ENCODE measurements around the gene MUSTN1.

MUSTN1 gene

DNA sequence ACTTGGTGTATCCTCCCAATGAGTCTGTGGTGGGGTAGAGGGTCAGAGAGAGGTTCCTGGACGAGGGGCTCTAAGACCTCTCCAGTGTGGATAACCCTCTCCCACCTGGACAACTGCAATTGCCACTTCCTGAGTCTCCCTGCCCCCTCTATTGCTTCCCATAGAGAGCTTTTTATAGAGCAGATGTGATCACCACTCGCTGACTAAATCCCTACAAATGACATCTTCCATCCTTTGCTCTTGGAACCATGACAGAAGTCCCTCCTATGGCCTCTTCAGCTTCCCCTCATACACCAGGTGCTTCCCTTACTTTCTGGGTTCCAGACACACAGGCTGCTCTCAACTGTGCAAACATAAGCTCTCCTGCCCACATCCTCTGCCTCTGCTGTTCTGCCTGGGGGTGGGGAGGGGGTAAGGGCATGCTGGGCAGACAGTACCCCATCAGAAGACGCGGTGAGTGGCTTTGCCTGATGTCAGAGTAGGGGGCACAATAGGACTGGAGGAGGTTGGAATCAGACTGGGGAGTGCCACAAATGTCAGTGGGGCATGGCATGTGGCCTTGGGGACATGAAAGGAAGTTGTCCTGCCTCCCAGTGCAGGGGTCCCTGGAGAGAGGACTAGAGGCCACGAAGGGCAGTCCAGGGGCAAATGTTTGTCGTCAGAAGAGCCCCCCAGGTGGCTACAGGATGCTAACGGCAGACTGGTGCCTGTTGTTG lies 25.0 kb downstream of the MUSTN1 start:
- H3K4me3 ChIP-seq (ENCODE audit: low read depth, low read length): no peak overlapping the region
- no peak for TF ChIP-seq CTCF (IDR thresholded peaks at IDR 0.05; ENCODE audit: low read depth, low read length)

DNA sequence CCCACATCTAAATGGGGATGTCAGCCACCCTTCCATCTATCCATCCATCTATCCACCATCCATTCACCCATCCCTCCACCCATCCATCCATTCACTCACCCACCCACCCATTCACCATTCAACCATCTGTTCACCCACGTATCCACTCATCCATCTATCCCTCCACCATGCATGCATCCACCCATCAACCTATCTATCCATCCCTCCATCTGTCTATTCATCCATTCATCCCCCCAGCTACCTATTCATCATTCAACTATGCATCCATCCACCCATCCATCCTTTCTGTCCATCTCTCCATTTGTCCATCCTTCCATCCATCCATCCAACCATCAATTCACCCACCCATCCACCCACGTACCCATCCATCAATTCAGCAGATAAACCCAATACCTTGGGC lies 25.7 kb downstream of the MUSTN1 start:
- TF ChIP-seq CTCF (IDR thresholded peaks at IDR 0.05; ENCODE audit: low read depth, low read length): no peak
- no peak overlapping the region for H3K4me3 ChIP-seq (ENCODE audit: low read depth, low read length)

- no peak for TF ChIP-seq CTCF (IDR thresholded peaks at IDR 0.05; ENCODE audit: low read depth, low read length)
Observed at GRCh38 chr3:52805270-52806039, 29.4 kb downstream of the MUSTN1 start.

GRCh38 chr3:52801839-52802238 lies 33.0 kb downstream of the MUSTN1 start:
- no peak for TF ChIP-seq CTCF (IDR thresholded peaks at IDR 0.05; ENCODE audit: low read depth, low read length)
- H3K4me3 ChIP-seq (ENCODE audit: low read depth, low read length): no peak overlapping the region

More at GRCh38 chr3:52805270-52806039, 29.4 kb downstream of the MUSTN1 start:
- H3K4me3 ChIP-seq (ENCODE audit: low read depth, low read length): no peak overlapping the region

DNA sequence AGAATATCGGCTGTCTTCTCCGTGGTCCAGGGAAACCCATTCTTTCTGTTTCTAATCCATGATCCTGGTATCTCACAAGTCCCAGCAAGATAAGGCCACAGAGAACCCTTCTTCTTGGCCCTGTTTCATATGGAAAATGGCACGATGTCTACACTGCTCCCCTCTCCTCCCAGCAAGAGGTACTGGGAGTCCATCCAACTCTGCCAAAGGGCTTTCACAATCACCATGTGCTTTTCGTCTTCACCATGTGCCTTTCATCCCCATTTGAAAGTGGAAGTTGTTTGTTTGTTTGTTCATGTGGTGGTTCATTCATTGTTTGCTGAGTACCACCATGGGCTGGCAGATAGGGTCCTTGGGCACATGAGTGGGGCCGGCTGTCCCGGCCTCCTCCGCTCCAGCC lies 34.7 kb downstream of the MUSTN1 start:
- no peak overlapping the region for H3K4me3 ChIP-seq (ENCODE audit: low read depth, low read length)
- TF ChIP-seq CTCF (IDR thresholded peaks at IDR 0.05; ENCODE audit: low read depth, low read length): no peak

DNA sequence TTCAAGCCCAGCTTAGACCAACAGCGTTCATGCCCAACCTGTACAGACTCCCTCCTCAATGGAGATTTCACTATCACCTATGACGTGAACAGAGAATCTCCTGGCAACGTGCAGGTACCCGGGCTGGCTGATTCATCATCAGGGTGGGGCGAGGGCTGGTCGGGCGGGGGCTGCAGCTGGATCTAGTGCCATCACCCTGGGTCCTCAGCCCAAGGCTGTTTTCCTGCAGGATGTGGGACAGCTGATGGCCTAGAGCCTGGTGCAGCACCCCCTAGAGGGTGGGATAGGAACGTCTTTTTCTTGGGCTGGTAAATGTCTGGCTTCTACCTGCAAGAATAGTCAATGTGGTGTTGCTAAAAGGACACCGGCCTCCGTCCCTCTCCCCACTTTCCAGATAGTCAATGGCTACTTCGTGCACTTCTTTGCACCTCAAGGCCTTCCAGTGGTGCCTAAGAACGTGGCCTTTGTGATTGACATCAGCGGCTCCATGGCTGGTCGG lies 35.8 kb downstream of the MUSTN1 start:
- TF ChIP-seq CTCF (IDR thresholded peaks at IDR 0.05; ENCODE audit: low read depth, low read length): peak; percentile 41
- no peak overlapping the region for H3K4me3 ChIP-seq (ENCODE audit: low read depth, low read length)

Data from WI38 (cell line).